ENCODE results near the gene ZNF383. TPM values are rescaled to one million over a fixed set of nuclear protein-coding genes. Genes with fewer than 3 reads are reported as not detected.
A peak's percentile ranks its signal among the peaks of the same experiment; 100 is the strongest.
"Not testable (repeated sequence)": the region's sequence is repeated elsewhere in the genome, so short reads cannot be mapped to it uniquely, and the experiment has no call there.

ZNF383 gene
- total RNA-seq, 1 experiment from 2014 or later: 6.5 TPM

- H3K36me3 ChIP-seq (ENCODE audit: low read depth); H3K27ac ChIP-seq; H2AFZ ChIP-seq; H3K27me3 ChIP-seq (ENCODE audit: insufficient read depth, low read depth); CTCF ChIA-PET; H3K4me3 ChIP-seq; H3K9me2 ChIP-seq (ENCODE audit: insufficient read depth); POLR2A ChIA-PET (ENCODE audit: unreplicated experiment); H3K79me2 ChIP-seq (ENCODE audit: low read depth); intact Hi-C loops (cut with micrococcal nuclease; ENCODE audit: unreplicated experiment); H3K4me2 ChIP-seq; BruUV-seq (replicated peaks); H4K20me1 ChIP-seq (ENCODE audit: insufficient read depth); H3F3A ChIP-seq (ENCODE audit: insufficient read depth, low read depth); DNase-seq; H3K9me3 ChIP-seq (ENCODE audit: insufficient read depth, low read depth); H3K4me1 ChIP-seq (replicated peaks; ENCODE audit: insufficient read depth): not testable (repeated sequence)
These were observed 66.0 kb downstream of the ZNF383 start for GRCh38 chr19:37284020-37284419.

GRCh38 chr19:37289229-37289628 is 71.2 kb downstream of the ZNF383 start:
- BruUV-seq (replicated peaks); intact Hi-C loops (cut with micrococcal nuclease; ENCODE audit: unreplicated experiment); H3K4me2 ChIP-seq: not testable (repeated sequence)

GRCh38 chr19:37292998-37293939 is 75.3 kb downstream of the ZNF383 start:
- H3K36me3 ChIP-seq (ENCODE audit: low read depth); intact Hi-C loops (cut with micrococcal nuclease; ENCODE audit: unreplicated experiment); H2AFZ ChIP-seq; BruUV-seq (replicated peaks); H3F3A ChIP-seq (ENCODE audit: insufficient read depth, low read depth); H3K4me3 ChIP-seq; CTCF ChIA-PET; H3K9me3 ChIP-seq (ENCODE audit: insufficient read depth, low read depth); H3K27me3 ChIP-seq (ENCODE audit: insufficient read depth, low read depth); H3K79me2 ChIP-seq (ENCODE audit: low read depth); POLR2A ChIA-PET (ENCODE audit: unreplicated experiment); H3K27ac ChIP-seq; DNase-seq; H3K9me2 ChIP-seq (ENCODE audit: insufficient read depth); H3K4me2 ChIP-seq; H3K4me1 ChIP-seq (replicated peaks; ENCODE audit: insufficient read depth); H4K20me1 ChIP-seq (ENCODE audit: insufficient read depth): not testable (repeated sequence)

More at GRCh38 chr19:37289229-37289628, 71.2 kb downstream of the ZNF383 start:
- H3F3A ChIP-seq (ENCODE audit: insufficient read depth, low read depth); H3K9me3 ChIP-seq (ENCODE audit: insufficient read depth, low read depth); H2AFZ ChIP-seq; H3K27me3 ChIP-seq (ENCODE audit: insufficient read depth, low read depth); CTCF ChIA-PET; H3K36me3 ChIP-seq (ENCODE audit: low read depth); H3K9me2 ChIP-seq (ENCODE audit: insufficient read depth); POLR2A ChIA-PET (ENCODE audit: unreplicated experiment); H3K4me3 ChIP-seq; H4K20me1 ChIP-seq (ENCODE audit: insufficient read depth); H3K4me1 ChIP-seq (replicated peaks; ENCODE audit: insufficient read depth); H3K27ac ChIP-seq; H3K79me2 ChIP-seq (ENCODE audit: low read depth): not testable (repeated sequence)
- DNase-seq: peak in 1 of 2 experiments; percentile 12

- CTCF ChIA-PET; intact Hi-C loops (cut with micrococcal nuclease; ENCODE audit: unreplicated experiment); H3K27me3 ChIP-seq (ENCODE audit: insufficient read depth, low read depth); H3K4me1 ChIP-seq (replicated peaks; ENCODE audit: insufficient read depth); H2AFZ ChIP-seq; BruUV-seq (replicated peaks); H3F3A ChIP-seq (ENCODE audit: insufficient read depth, low read depth); H4K20me1 ChIP-seq (ENCODE audit: insufficient read depth); H3K9me3 ChIP-seq (ENCODE audit: insufficient read depth, low read depth); H3K27ac ChIP-seq; H3K79me2 ChIP-seq (ENCODE audit: low read depth); DNase-seq; POLR2A ChIA-PET (ENCODE audit: unreplicated experiment); H3K4me2 ChIP-seq; H3K36me3 ChIP-seq (ENCODE audit: low read depth); H3K4me3 ChIP-seq; H3K9me2 ChIP-seq (ENCODE audit: insufficient read depth): not testable (repeated sequence)
These were observed 76.2 kb downstream of the ZNF383 start for GRCh38 chr19:37294246-37294645.

Other genes with a start within 250 kb of the ZNF383 start
- gene ZNF420, start 139.8 kb upstream of the ZNF383 start, total RNA-seq (2021): 4.7 and 8.7 TPM in 2 replicates
- gene ZNF585A, start 45.5 kb upstream of the ZNF383 start, total RNA-seq (2021): 9.9 and 13.8 TPM in 2 replicates
- gene ZNF585B, start 7.7 kb upstream of the ZNF383 start, total RNA-seq (2021): 9.9 and 11.0 TPM in 2 replicates
- gene ZNF527, start 152.9 kb downstream of the ZNF383 start, total RNA-seq (2021): 2.9 and 3.2 TPM in 2 replicates
- gene ZNF569, start 249.2 kb downstream of the ZNF383 start, total RNA-seq (2021): 1.5 and 3.3 TPM in 2 replicates